Hematopoietic multipotent progenitor cell treated with erythropoietin and hydrocortisone succinate and interleukin-3 and kit ligand, for 15 days (in vitro differentiated cells): Measurements from ENCODE around the gene CACNA1D.

Experiments
- DNase-seq: peaks from one replicate; pipeline ENCODE4 v3.0.0-alpha.2; 2015; ENCODE audit warnings: low spot score

The CACNA1D gene

GRCh38 chr3:53807117-53807810 lies 312.9 kb downstream of the CACNA1D start:
- no peak for DNase-seq

GRCh38 chr3:53808496-53808895 lies 314.1 kb downstream of the CACNA1D start:
- no peak for DNase-seq

DNA sequence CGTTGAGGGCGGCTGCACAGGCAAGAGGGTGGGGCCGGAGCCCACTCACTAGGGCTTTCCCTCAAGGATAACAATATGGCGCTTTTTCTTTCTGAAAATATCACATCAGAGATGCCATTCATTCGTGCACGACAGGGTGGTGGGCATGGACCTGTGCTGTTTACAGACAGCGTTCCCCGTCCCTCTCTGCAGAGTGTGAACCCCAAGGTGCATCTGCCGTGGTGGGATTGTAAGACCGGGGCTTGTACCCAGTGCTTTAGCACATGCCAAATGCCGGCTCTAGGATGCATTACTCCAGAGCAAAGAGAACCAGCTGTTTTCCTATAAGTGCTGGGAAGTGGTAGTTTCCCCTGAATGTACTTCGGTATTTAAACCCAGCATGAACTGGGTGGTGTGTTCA lies 314.9 kb downstream of the CACNA1D start:
- DNase-seq = no peak

- no peak for DNase-seq
Measured at GRCh38 chr3:53809764-53810400, 315.5 kb downstream of the CACNA1D start.

- no peak for DNase-seq
Measured at GRCh38 chr3:53811143-53811927, 316.9 kb downstream of the CACNA1D start.

GRCh38 chr3:53812434-53812833 lies 318.0 kb downstream of the CACNA1D start:
- no peak for DNase-seq

DNA sequence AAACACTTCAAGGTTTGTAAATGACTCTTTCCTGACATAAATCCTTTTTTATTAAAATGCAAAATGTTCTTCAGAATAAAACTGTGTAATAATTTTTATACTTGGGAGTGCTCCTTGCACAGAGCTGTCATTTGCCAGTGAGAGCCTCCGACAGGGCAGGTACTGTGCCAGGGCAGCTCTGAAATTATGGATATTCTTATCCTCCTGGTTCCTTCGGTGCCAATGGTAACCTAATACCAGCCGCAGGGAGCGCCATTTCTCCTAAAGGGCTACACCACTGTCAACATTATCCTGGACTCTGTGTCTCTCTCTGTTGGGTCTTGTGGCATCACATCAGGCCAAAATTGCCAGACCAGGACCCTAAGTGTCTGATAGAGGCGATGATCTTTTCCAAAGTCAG lies 318.8 kb downstream of the CACNA1D start:
- DNase-seq = no peak

- no peak for DNase-seq
Measured at GRCh38 chr3:53813876-53814275, 319.5 kb downstream of the CACNA1D start.

GRCh38 chr3:53815067-53815466 lies 320.7 kb downstream of the CACNA1D start:
- DNase-seq = no peak

GRCh38 chr3:53815651-53816050 lies 321.2 kb downstream of the CACNA1D start:
- no peak for DNase-seq

DNA sequence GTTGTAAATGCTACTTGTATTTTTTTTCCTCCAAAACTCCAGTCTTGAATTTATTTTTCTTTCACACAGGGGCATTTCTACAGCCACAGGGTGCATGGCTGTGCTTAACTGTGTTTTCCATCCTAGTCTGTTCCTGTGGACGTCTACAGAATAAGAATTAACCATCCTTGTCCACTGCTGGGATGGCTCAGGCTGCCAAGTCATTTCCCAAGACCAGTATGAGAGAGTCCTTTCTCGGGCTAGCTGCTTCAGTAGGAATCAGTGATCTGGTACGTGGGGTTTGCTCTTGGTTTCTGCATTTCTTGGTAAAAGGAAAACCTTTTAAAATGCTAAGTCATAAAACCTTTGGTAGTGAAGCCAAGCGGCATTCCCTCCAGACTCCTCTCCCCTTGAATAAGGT lies 322.0 kb downstream of the CACNA1D start:
- DNase-seq = no peak

- DNase-seq = no peak
Measured at GRCh38 chr3:53817211-53817610, 322.8 kb downstream of the CACNA1D start.

DNA sequence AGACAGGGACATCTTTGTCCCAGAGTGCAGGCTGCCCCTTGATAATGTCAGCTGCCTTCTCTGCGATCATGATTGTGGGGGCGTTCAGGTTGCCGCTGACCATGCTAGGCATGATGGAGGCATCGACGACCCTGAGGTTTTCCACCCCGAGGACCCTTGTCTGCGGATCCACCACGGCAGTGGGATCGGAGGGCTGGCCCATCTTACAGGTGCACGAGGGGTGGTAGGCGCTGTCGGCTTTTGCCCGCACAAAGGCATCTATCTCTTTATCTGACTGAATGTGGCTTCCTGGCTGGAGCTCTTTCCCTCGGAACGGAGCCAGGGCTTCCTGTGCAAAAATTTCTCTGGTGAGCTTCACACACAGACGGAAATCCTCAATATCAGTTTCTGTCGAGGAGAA lies 323.4 kb downstream of the CACNA1D start:
- DNase-seq = no peak

- DNase-seq = no peak
Measured at GRCh38 chr3:53818221-53819162, 324.1 kb downstream of the CACNA1D start.

- DNase-seq = no peak
Measured at GRCh38 chr3:53819163-53819868, 324.9 kb downstream of the CACNA1D start.

DNA sequence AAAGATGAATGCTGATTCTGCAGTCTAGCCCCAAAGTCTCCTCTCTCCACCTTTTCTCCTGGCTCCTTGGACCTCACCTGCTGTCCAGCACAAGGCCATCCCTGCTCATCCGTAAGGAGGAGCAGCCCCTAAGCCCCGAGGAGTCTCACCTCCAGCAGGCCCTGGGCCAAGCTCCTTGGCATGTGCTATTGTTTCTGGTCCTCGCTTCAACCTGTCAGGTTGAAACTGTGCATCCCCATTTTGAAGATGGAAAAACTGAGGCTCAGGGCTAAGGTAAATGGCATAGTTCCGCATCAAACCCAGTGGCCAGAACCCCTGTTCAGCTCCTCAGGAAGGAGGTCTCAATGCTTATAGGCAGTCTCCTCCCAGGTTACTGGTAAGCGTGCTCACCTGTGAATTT lies 325.7 kb downstream of the CACNA1D start:
- DNase-seq = no peak

DNA sequence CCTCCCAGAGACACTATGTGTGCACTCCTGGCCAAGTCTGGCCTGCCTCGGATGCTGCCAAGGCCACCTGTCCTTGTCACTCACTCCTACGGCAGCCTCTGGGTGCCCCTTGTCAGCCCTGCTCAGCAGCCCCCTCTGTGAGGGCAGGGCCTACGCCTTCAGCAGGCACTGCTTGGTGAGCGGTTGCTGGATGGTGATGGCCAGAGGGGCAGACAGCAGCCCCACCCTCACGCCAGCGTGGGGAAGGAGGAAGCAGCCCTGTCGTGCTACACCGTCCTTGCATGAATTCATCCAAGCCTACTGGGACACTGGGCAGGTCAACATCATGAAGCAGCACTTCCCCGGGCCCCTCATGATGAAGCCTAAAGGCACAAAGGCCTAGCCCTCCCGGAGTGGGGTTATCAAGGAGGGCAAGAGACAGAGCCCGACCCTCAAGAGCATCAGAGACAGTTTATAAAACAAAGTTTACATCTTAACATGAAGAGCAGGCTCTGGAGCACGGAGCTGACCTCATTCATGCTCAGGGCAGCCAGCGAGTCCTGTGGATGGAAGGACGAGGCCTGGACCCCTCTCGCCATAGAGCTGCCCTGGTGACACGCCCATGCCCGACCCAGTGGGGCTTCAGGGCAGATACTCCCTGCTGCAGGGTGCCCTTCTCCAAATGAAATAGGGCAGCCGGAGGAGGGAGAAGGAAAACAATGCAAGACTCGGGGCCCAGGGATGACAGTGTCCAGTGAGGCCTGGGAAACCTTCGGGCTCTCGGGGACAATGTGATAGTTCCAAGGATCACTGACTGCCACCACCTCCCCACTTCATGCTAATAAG lies 326.6 kb downstream of the CACNA1D start:
- DNase-seq = no peak

DNA sequence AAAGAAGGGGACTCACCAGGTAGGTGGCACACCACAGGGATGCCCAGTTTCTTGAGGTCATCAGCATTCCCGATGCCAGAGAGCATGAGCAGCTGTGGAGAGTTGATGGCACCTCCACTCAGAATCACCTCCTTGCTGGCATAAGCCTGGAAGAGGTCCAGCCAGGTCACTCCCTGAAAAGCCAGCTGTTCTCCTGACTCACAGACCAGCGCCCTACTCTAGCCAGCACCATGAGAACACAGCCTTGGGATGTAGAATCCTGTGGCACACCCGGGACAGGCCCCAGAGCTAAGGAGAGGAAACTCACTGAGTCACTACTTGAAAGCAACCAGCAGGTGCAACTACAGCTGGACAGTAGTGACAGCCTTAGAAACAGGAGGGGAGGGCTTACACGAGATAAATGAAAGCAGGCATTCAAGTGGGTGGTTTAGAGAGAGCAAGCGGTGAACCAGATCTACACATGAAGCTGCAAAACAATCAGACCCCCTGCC lies 327.3 kb downstream of the CACNA1D start:
- DNase-seq = no peak

- DNase-seq = no peak
Measured at GRCh38 chr3:53822331-53822741, 327.9 kb downstream of the CACNA1D start.
